K562 (cell line): ENCODE results near the gene GNB2. TPM values are rescaled to one million over a fixed set of nuclear protein-coding genes. Genes with fewer than 3 reads are reported as not detected.
A peak's percentile ranks its signal among the peaks of the same experiment; 100 is the strongest.

Source experiments
- BACH1 ChIP-seq: fragments of 200-800 bp; sonication (Bioruptor generic); IDR thresholded peaks from 2 replicates; pipeline ENCODE4 v1.6.1; 2016; ENCODE audit warnings: missing genetic modification characterization, missing compliant biosample characterization
- CHD7 ChIP-seq: fragments of 200-600 bp; sonication (generic); IDR thresholded peaks from one replicate; pipeline ENCODE4 v1.6.1; 2012; ENCODE audit warnings: mild to moderate bottlenecking, low read depth, low read length, inconsistent platforms
- CXXC5 ChIP-seq: fragments of 250-450 bp; sonication (Bioruptor Pico); IDR thresholded peaks from 2 replicates; pipeline ENCODE4 v1.8.0; 2022; ENCODE audit warnings: inconsistent platforms, mild to moderate bottlenecking, moderate library complexity
- GATAD2B ChIP-seq: fragments of 450-650 bp; IDR thresholded peaks from 2 replicates; pipeline ENCODE4 v1.6.1; 2017; ENCODE audit warnings: mild to moderate bottlenecking, borderline replicate concordance
- HOXB6 ChIP-seq: fragments of 250-450 bp; sonication (Bioruptor Pico); IDR thresholded peaks from 2 replicates; pipeline ENCODE4 v1.5.1; 2022; ENCODE audit warnings: mild to moderate bottlenecking, borderline replicate concordance
- RBFOX2 ChIP-seq: fragments of 200-400 bp; formaldehyde crosslinking; IDR thresholded peaks from 2 replicates; pipeline ENCODE4 v1.6.1; 2017; ENCODE audit warnings: low read depth, mild to moderate bottlenecking, low read length, moderate library complexity
- RBM14 ChIP-seq: fragments of 200-400 bp; formaldehyde crosslinking; IDR thresholded peaks from 2 replicates; pipeline ENCODE4 v1.6.1; 2018; ENCODE audit warnings: low read depth, mild to moderate bottlenecking, low read length, moderate library complexity, borderline replicate concordance; ENCODE audit not compliant: insufficient read depth
- SIRT6 ChIP-seq: IDR thresholded peaks from one replicate; pipeline ENCODE4 v1.6.1; 2012; ENCODE audit warnings: low read depth, mild to moderate bottlenecking, control low read depth, inconsistent platforms, low read length, moderate library complexity
- SPI1 ChIP-seq: IDR thresholded peaks from 2 replicates; pipeline ENCODE4 v1.6.1; 2011; ENCODE audit warnings: low read depth, low read length, control low read depth, borderline replicate concordance
- TAF15 ChIP-seq: fragments of 200-400 bp; formaldehyde crosslinking; IDR thresholded peaks from 2 replicates; pipeline ENCODE4 v1.6.1; 2017; ENCODE audit warnings: mild to moderate bottlenecking, low read depth, low read length, moderate library complexity
- TARDBP ChIP-seq: fragments of 450-650 bp; IDR thresholded peaks from 2 replicates; pipeline ENCODE4 v1.6.1; 2016
- polyA plus RNA-seq, 8 experiments: library from polyadenylated mRNA; depleted of rRNA in 4 of 8; stranded (reverse) in 5 of 8; unstranded in 3 of 8; fragments of >200 nt; fragmentation: Nextera tagmentation in 2 of 8; fragmentation: Illumina TruSeq in 1 of 8; extraction: Ambion mirVana in 2 of 8; extraction: Trizol in 1 of 8; gene quantifications; 2 replicates each; pipeline versions ENCODE4 v1.2.1 to v1.2.3, GENCODE V29; 2011 to 2014; ENCODE audit warnings: inconsistent platforms in 1 of 8, missing spikeins in 1 of 8
- total RNA-seq, 7 experiments: library from RNA; depleted of rRNA in 6 of 7; stranded (reverse); fragments of >200 nt in 6 of 7; fragmentation: Illumina TruSeq in 2 of 7; extraction: Trizol in 2 of 7; gene quantifications; 2 replicates each; pipeline versions ENCODE4 v1.2.1 to v1.2.3, GENCODE V29; 2011 to 2021; ENCODE audit warnings: low replicate concordance in 1 of 7

GNB2 gene
- total and polyA plus RNA-seq, 9 of the 15 experiments (the other 6 are each of a cell fraction or from before 2014, with no cell fraction given): 0.65 to 320 (median 104) TPM

GRCh38 chr7:100675105-100675451 lies 1.5 kb downstream of the GNB2 start (continued):
- TF ChIP-seq CHD7 (peak; percentile 92), SPI1 (no peak), RBFOX2 (peak; percentile 12; the same call in 1 of the 2 replicates), GATAD2B (0 out of 2 replicates have a peak, but pooled peaks have one; percentile 66), BACH1 (tag) (no peak), HOXB6 (CRISPR knock-in tag) (no peak), SIRT6 (no peak), RBM14 (0 out of 2 replicates have a peak, but pooled peaks have one; percentile 23), CXXC5 (CRISPR knock-in tag) (peak; percentile 60; the same call in 1 of the 2 replicates), TARDBP (no peak), TAF15 (no peak)
